Mucosa of rectum (tissue), 2 donors: ENCODE data around the gene ATP5F1D.

Experiments used
- H3K27ac ChIP-seq, 2 donors: one replicate each; pipeline ENCODE4 v1.7.0; 2013; ENCODE audit warnings: inconsistent platforms in 2 of 2, low read depth in 2 of 2, low read length in 2 of 2
- H3K27me3 ChIP-seq, 2 donors: one replicate each; pipeline ENCODE4 v1.7.0; 2013; ENCODE audit warnings: low read length in 2 of 2; ENCODE audit not compliant: control insufficient read depth in 2 of 2, insufficient read depth in 2 of 2
- H3K36me3 ChIP-seq, 2 donors: one replicate each; pipeline ENCODE4 v1.7.0; 2013; ENCODE audit warnings: low read length in 2 of 2; ENCODE audit not compliant: control insufficient read depth in 2 of 2, insufficient read depth in 2 of 2
- H3K4me1 ChIP-seq, 2 donors: one replicate each; pipeline ENCODE4 v1.7.0; 2013; ENCODE audit warnings: low read length in 2 of 2, mild to moderate bottlenecking in 1 of 2; ENCODE audit not compliant: control insufficient read depth in 2 of 2, insufficient read depth in 2 of 2
- H3K4me3 ChIP-seq, 2 donors: one replicate each; pipeline ENCODE4 v1.7.0; 2013; ENCODE audit warnings: low read length in 2 of 2
- H3K9ac ChIP-seq, 2 donors: one replicate each; pipeline ENCODE4 v1.7.0; 2013; ENCODE audit warnings: low read length in 2 of 2, low read depth in 1 of 2, mild to moderate bottlenecking in 1 of 2
- H3K9me3 ChIP-seq, 2 donors: one replicate each; pipeline ENCODE4 v1.7.0; 2013; ENCODE audit warnings: low read length in 2 of 2; ENCODE audit not compliant: control insufficient read depth in 2 of 2
- donor health status: healthy.
- donor health status: Normal muscosa, but diverticular disease.

ATP5F1D gene

GRCh38 chr19:1213391-1214286 is 27.9 kb upstream of the ATP5F1D start:
- no peaks in the 10 kb centered on the region for H3K9me3 ChIP-seq
- peak overlapping the region; percentile 80 to 90 for H3K27ac ChIP-seq
- peaks cover 33 to 38% of the 10 kb centered on the region in 2 donors for H3K4me1 ChIP-seq
- H3K4me3 ChIP-seq: peak overlapping the region; percentile 9 to 31
- H3K27me3 ChIP-seq: no peaks in the 10 kb centered on the region
- H3K36me3 ChIP-seq: no peaks in the 10 kb centered on the region
- H3K9ac ChIP-seq: peak overlapping the region; percentile 50 to 52

DNA sequence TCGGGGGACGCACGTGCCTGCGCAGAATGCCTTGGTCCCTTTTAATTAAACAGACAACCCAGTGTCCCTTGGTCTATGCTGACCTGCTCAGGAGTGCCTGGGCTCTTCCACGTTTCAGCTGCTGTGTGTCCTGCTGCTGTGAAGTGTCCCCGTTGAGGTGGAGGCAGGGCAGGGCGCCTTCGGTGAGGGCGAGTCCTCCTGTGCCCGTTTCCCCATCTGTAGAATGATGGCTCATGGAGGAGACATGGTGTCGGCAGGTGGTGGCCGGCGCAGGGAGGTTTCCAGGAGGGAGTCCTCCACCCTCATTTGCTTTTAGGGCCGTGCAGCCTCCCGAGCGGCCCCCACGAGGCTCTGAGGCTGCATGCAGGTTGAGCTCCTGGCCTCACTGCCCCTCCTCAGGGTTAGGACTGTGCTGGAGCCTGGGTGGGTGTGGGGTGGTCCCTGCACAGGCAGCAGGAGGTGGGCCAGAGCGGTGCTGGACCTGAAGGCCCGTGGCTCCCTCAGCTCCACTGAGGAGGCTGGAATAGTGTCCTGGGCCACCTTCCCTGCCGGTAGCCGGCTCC is 27.2 kb upstream of the ATP5F1D start:
- H3K27me3 ChIP-seq: no peaks in the 10 kb centered on the region
- no peaks in the 10 kb centered on the region for H3K9me3 ChIP-seq
- H3K27ac ChIP-seq: peak overlapping the region; percentile 80 to 90
- no peaks in the 10 kb centered on the region for H3K36me3 ChIP-seq
- H3K4me3 ChIP-seq: peak overlapping the region; percentile 9 to 31
- peak overlapping the region in 1 of 2 donors; percentile 50 for H3K9ac ChIP-seq
- peaks cover 27 to 31% of the 10 kb centered on the region in 2 donors for H3K4me1 ChIP-seq

DNA sequence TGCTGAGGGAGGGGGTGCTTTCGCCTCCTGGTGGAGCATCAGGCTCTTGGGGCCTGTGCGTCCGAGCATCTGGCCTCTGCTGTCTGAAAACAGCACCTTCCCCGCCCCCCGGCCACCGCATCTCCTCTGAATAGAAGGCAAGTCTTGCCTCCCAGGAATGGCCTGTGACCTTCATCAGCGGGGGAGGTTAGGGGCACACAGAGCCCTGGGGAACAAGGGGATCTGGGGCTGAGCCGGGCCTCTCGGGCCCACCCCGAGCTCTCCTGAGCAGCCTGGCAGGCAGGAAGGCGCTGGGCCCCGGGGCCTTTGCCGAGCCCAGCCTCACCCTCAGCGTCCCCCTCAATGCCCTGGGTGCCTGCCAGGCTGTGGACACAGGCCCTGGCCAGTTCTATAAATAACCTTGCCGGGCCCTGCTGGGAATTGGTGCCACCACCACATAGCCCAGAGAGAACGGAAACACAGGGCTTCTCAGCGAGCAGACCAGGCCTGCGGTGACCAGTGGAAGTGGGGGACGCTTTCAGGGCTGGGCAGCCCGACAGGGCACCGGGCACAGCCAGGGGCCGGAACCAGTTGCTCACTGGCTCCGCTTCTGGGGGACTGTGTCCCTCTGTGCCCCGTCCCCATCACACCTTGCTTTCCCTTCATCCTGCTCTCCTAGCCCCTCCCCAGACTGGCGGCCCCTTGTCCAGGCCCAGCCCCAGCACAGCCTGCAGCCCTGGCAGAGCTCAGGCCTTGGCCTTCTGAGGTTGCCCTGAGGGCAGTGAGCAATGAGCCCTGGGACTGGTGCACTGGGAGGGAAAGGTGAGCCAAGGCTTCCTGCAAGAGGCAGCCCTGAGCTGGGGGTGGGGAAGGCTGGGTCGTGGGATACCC is 26.5 kb upstream of the ATP5F1D start:
- H3K27me3 ChIP-seq: no peaks in the 10 kb centered on the region
- no peak overlapping the region for H3K4me3 ChIP-seq
- peaks cover 22 to 25% of the 10 kb centered on the region in 2 donors for H3K4me1 ChIP-seq

DNA sequence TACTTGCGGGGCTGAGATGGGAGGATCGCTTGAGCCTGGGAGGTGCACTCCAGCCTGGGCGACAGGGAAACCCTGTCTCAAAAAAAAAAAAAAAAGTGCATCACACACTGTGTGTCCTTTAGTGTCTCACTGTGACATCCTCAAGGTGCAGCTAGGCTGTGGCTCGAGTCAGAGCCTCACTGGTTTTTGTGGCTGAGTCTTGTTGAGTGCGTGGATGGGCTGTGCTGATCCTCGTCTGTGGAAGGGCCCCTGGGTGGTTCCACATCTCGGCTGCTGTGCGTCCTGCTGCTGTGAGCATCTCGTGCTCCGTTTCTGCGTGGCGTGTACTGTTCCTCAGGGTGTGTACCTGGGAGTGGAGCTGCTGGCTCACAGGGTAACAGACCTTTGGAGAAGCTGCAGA is 24.8 kb upstream of the ATP5F1D start:
- no peak overlapping the region for H3K4me3 ChIP-seq
- H3K9ac ChIP-seq: no peak overlapping the region
- H3K9me3 ChIP-seq: no peaks in the 10 kb centered on the region
- H3K4me1 ChIP-seq: peaks cover 22 to 25% of the 10 kb centered on the region in 2 donors
- no peaks in the 10 kb centered on the region for H3K27me3 ChIP-seq
- peaks cover 6 to 10% of the 10 kb centered on the region in 2 donors for H3K36me3 ChIP-seq
- peak overlapping the region in 1 of 2 donors; percentile 16 for H3K27ac ChIP-seq

More for the DNA sequence above, 26.5 kb upstream of the ATP5F1D start:
- peak overlapping the region; percentile 80 to 90 for H3K27ac ChIP-seq
- peaks cover 0 to 2% of the 10 kb centered on the region in 2 donors for H3K36me3 ChIP-seq
- H3K9ac ChIP-seq: no peak overlapping the region
- no peaks in the 10 kb centered on the region for H3K9me3 ChIP-seq

DNA sequence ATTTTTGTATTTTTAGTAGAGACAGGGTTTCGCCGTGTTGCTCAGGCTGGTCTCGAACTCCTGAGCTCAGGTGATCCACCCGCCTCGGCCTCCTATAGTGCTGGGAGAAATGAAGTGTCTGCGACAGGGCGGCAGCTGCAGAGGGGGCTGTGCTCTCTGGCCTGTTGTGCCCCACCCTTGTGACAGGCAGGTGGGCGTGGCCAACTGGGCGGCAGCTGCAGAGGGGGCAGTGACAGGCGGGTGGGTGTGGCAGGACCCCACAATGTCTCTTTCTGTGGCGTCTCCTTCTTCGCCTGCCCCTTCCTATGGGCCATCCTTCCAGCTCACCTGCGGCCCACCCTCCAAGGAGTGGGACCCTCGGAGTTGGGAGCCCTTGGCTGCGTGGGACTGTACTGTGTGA is 24.2 kb upstream of the ATP5F1D start:
- Histone ChIP-seq H3K9me3 (no peaks in the 10 kb centered on the region), H3K27me3 (no peaks in the 10 kb centered on the region), H3K36me3 (peaks cover 6 to 10% of the 10 kb centered on the region in 2 donors), H3K9ac (no peak overlapping the region), H3K4me3 (no peak overlapping the region), H3K27ac (peak overlapping the region in 1 of 2 donors; percentile 16), H3K4me1 (peaks cover 22 to 25% of the 10 kb centered on the region in 2 donors)

DNA sequence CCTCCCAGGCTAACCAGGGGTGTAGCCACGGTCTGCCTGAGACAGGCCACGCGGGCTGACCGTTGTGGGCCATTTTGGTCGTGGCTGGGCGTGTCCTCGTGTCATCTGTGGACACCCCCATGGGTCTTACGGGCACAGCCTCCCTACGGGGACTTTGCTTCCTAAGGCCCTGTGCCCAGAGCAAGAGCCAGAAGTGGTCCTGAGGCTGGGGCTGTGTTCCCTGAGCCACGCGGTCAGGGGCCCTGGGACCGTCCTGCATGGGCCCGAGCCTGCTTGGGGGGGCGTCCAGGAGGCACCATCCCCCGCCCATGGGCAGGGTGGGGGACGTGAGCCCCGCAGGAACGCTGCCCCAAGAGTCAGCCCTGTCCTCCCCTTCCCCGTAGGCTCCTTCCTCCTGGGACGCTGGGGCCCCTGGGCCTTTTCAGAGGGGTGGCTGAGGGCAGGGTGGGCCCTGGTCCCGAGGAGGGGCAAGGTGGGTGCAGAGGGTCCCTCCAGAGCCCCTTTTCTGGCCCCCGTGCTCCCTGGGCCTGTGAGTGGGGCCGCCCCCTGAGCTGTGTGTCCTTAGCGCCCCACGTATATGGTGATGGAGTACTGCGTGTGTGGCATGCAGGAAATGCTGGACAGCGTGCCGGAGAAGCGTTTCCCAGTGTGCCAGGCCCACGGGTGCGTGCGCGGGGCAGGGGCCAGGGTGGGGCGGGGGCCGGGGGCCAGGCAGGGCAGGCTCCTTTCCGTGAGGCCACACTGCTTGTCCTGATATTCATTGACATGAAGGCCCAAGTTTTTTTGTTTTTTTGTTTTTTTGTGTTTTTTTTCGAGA is 22.6 kb upstream of the ATP5F1D start:
- no peaks in the 10 kb centered on the region for H3K27me3 ChIP-seq
- peak overlapping the region; percentile 41 to 68 for H3K27ac ChIP-seq
- H3K9me3 ChIP-seq: no peaks in the 10 kb centered on the region
- no peak overlapping the region for H3K9ac ChIP-seq
- H3K36me3 ChIP-seq: peaks cover 12 to 24% of the 10 kb centered on the region in 2 donors
- H3K4me3 ChIP-seq: no peak overlapping the region
- peaks cover 15 to 16% of the 10 kb centered on the region in 2 donors for H3K4me1 ChIP-seq

DNA sequence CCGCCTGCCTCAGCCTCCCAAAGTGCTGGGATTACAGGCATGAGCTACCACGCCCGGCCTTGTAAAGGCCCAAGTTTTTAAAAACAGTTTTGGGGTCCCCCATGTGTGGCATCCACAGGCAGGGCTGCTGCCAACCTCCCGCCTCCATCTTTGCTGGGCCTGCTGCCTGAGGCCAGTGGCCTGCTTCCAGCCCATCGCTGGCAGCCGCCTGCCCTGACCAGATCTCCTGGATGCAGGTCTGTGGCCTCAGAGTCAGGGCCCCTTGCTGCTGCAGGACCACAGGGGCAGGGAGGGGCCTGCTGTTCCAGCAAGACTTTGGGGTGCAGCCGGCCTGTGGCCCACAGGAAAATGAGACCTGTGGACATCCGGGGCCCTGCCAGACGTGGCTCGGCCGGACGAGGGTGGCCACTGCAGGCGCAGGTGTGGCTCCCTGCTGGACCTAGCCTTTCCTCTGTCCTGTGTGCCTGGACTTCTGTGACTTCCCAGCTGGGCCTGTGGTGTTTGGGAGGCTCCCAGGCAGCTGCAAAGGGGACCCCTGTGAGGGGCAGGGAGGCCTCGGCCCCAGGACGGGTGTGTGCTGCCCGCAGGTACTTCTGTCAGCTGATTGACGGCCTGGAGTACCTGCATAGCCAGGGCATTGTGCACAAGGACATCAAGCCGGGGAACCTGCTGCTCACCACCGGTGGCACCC is 21.6 kb upstream of the ATP5F1D start:
- Histone ChIP-seq H3K36me3 (peaks cover 20 to 24% of the 10 kb centered on the region in 2 donors), H3K4me3 (no peak overlapping the region), H3K9ac (no peak overlapping the region), H3K27me3 (no peaks in the 10 kb centered on the region), H3K4me1 (peaks cover 5 to 8% of the 10 kb centered on the region in 2 donors), H3K27ac (no peak overlapping the region), H3K9me3 (no peaks in the 10 kb centered on the region)

DNA sequence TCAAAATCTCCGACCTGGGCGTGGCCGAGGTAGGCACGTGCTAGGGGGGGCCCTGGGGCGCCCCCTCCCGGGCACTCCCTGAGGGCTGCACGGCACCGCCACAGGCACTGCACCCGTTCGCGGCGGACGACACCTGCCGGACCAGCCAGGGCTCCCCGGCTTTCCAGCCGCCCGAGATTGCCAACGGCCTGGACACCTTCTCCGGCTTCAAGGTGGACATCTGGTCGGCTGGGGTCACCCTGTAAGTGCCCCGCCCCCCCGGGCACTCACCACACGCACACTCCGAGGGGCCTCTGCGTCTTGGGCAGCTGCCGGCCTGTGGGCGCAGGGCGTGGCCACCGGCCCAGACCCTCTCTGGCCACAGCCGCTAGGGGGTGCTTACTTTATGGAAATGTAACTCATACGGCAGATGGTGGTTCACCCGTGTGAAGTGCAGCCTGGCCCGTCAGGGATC is 21.0 kb upstream of the ATP5F1D start:
- H3K36me3 ChIP-seq: peaks cover 20 to 24% of the 10 kb centered on the region in 2 donors
- no peaks in the 10 kb centered on the region for H3K9me3 ChIP-seq
- no peak overlapping the region for H3K9ac ChIP-seq
- peaks cover 5% of the 10 kb centered on the region in 2 donors for H3K4me1 ChIP-seq
- H3K4me3 ChIP-seq: no peak overlapping the region
- no peaks in the 10 kb centered on the region for H3K27me3 ChIP-seq
- no peak overlapping the region for H3K27ac ChIP-seq
